Prostate gland (tissue), 2 donors: ENCODE results near the gene PSAT1.

Experiments
- CTCF ChIP-seq, 4 experiments: fragments of 200-600 bp in 2 of 4; fragments of 450-650 bp in 2 of 4; sonication (generic) in 2 of 4; IDR thresholded peaks; 1 replicate in 3 of 4; 2 replicates in 1 of 4; pipeline ENCODE4 v1.5.1; 2016 to 2019; ENCODE audit warnings: antibody characterized with exemption in 4 of 4, mild to moderate bottlenecking in 2 of 4, moderate library complexity in 2 of 4
- POLR2A ChIP-seq: fragments of 450-650 bp; IDR thresholded peaks from one replicate; pipeline ENCODE4 v1.6.1; 2016; ENCODE audit warnings: antibody characterized with exemption, mild to moderate bottlenecking
- POLR2AphosphoS5 ChIP-seq: sonication (generic); formaldehyde crosslinking; IDR thresholded peaks from one replicate; pipeline ENCODE4 v1.6.1; 2017; ENCODE audit warnings: antibody characterized with exemption

- TF ChIP-seq POLR2A (no peak), CTCF (IDR thresholded peaks at IDR 0.05) (no peak), POLR2AphosphoS5 (no peak)
Measured at GRCh38 chr9:78252616-78253015, 44.3 kb upstream of the PSAT1 start.
